Prostate gland (tissue), 2 donors: Measurements from ENCODE around the gene CELF3. TPM values are rescaled to one million over a fixed set of nuclear protein-coding genes. Genes with fewer than 3 reads are reported as not detected.

Source experiments
- DNase-seq: peaks from one replicate; pipeline ENCODE4 v3.0.0-alpha.2; 2019; ENCODE audit warnings: low spot score
- H3K27ac ChIP-seq, 2 donors: fragments of 200-600 bp; sonication (generic); 2 replicates each; pipeline ENCODE4 v1.5.1; 2017 to 2019
- H3K27me3 ChIP-seq: fragments of 200-600 bp; sonication (generic); replicated peaks from 2 replicates; pipeline ENCODE4 v1.5.1; 2019; ENCODE audit not compliant: insufficient read depth
- H3K36me3 ChIP-seq, 2 donors: fragments of 200-600 bp; sonication (generic); 1 replicate in 1 of 2; 2 replicates in 1 of 2; pipeline versions ENCODE4 v1.5.1 to v1.8.1; 2017 to 2019
- H3K4me1 ChIP-seq: fragments of 200-600 bp; sonication (generic); replicated peaks from 2 replicates; pipeline ENCODE4 v1.5.1; 2019
- H3K4me3 ChIP-seq, 2 donors: fragments of 200-600 bp; sonication (generic); 2 replicates each; pipeline ENCODE4 v1.5.1; 2017 to 2019
- H3K9me3 ChIP-seq: fragments of 200-600 bp; sonication (generic); 2 replicates; pipeline ENCODE4 v1.5.1; 2017
- POLR2A ChIP-seq: fragments of 450-650 bp; IDR thresholded peaks from one replicate; pipeline ENCODE4 v1.6.1; 2016; ENCODE audit warnings: antibody characterized with exemption, mild to moderate bottlenecking
- POLR2AphosphoS5 ChIP-seq: sonication (generic); formaldehyde crosslinking; IDR thresholded peaks from one replicate; pipeline ENCODE4 v1.6.1; 2017; ENCODE audit warnings: antibody characterized with exemption
- WGBS: methylation state at CpG from one replicate; pipeline ENCODE4 v1.1.5; 2018; 5-methylcytosine and 5-hydroxymethylcytosine counted together
- intact Hi-C: fragments of 100-400 bp; cut with DNase I; formaldehyde crosslinking; loops from one replicate; pipeline ENCODE4 v1.14.2; 2022
- total RNA-seq, 2 donors: library from RNA; depleted of rRNA; stranded (reverse); fragments of >200 nt; gene quantifications; one replicate each; pipeline ENCODE4 v1.1.0, GENCODE V29; 2016
- TF ChIP-seq, protein P1 (sequence below), 4 experiments: fragments of 200-600 bp in 2 of 4; fragments of 450-650 bp in 2 of 4; sonication (generic) in 2 of 4; IDR thresholded peaks; 1 replicate in 3 of 4; 2 replicates in 1 of 4; pipeline ENCODE4 v1.5.1; 2016 to 2019; ENCODE audit warnings: antibody characterized with exemption in 4 of 4, mild to moderate bottlenecking in 2 of 4, moderate library complexity in 2 of 4

CELF3 gene
- total RNA-seq, 2 donors from 2014 or later = 0.34 TPM; not detected in 1

DNA sequence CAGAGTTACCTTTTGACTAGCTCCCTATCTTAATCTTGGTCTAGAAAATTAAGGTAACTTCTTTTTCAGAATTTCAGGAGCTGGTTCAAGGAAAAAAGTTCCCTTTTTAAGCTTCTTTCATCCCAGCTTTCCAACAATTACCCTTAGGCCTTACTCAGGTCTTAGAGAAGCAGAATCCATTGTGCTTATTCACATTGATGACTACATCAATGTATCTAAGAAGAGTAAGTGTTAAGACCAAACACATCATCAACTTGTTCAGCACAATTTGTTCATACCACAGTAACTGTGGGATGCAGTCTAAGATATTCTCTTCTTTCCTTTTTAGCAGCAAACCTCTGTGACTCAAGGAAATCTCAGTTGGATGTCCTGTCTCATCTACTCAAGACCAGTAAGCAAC is 42.6 kb upstream of the CELF3 start:
- Histone ChIP-seq H3K36me3 (no peaks in the 10 kb centered on the region), H3K4me1 (peaks cover 4% of the 10 kb centered on the region), H3K27ac (no peak overlapping the region), H3K9me3 (no peaks in the 10 kb centered on the region), H3K4me3 (no peak overlapping the region), H3K27me3 (no peaks in the 10 kb centered on the region)
- TF ChIP-seq, protein P1, sequence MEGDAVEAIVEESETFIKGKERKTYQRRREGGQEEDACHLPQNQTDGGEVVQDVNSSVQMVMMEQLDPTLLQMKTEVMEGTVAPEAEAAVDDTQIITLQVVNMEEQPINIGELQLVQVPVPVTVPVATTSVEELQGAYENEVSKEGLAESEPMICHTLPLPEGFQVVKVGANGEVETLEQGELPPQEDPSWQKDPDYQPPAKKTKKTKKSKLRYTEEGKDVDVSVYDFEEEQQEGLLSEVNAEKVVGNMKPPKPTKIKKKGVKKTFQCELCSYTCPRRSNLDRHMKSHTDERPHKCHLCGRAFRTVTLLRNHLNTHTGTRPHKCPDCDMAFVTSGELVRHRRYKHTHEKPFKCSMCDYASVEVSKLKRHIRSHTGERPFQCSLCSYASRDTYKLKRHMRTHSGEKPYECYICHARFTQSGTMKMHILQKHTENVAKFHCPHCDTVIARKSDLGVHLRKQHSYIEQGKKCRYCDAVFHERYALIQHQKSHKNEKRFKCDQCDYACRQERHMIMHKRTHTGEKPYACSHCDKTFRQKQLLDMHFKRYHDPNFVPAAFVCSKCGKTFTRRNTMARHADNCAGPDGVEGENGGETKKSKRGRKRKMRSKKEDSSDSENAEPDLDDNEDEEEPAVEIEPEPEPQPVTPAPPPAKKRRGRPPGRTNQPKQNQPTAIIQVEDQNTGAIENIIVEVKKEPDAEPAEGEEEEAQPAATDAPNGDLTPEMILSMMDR (IDR thresholded peaks at IDR 0.05) = no peak
- intact Hi-C loops = no loop called here
- DNase-seq = no peak

DNA sequence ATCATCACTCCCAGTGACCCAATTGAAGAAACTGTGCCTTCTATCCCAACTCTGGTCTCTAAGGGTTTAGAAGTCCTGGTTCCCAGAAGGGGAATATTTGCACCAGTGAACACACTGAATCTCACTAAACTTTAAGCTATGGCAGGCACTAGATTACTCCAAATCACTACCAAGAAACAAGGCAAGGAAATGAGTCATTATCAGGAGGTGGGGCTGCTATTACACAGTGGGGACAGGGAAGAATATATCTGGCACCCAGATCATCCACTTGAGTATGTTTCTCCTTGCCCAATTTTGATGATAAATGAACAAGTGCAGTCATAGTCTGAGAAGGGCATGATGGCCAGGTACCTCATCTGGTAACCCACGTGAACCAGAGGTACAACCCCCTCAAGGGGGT is 39.7 kb upstream of the CELF3 start:
- Histone ChIP-seq H3K27ac (no peak overlapping the region), H3K4me3 (no peak overlapping the region), H3K36me3 (no peaks in the 10 kb centered on the region), H3K27me3 (no peaks in the 10 kb centered on the region), H3K9me3 (no peaks in the 10 kb centered on the region), H3K4me1 (no peaks in the 10 kb centered on the region)
- intact Hi-C loops = no loop called here
- DNase-seq = no peak
- no peak for TF ChIP-seq POLR2A
- TF ChIP-seq, protein P1 (IDR thresholded peaks at IDR 0.05) = no peak
- TF ChIP-seq POLR2AphosphoS5 = no peak
- WGBS = 65% methylated on average over 1 of the region's 1 CpG

DNA sequence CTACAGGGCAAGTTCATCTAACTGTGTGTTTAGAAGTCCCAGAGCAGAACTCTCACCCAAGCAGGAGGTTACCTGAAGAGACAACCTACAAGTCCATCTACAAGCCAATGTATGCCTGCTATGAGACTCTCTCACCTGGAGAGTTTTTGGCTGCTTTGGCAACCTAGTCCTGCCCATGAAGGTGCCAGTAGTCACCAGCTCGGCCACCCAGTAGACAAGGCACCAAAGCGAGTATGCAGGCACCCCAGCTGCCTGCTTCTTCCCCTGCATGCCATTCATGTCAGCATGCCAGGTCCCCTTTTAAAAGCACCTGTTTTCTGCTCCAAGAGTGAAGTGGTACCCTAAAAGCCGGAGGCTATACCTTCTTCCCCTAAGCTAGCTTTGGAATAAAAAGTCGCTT is 24.9 kb upstream of the CELF3 start:
- no peak for DNase-seq
- intact Hi-C loops = no loop called here
- Histone ChIP-seq H3K4me3 (no peak overlapping the region), H3K27me3 (no peaks in the 10 kb centered on the region), H3K27ac (no peak overlapping the region), H3K36me3 (no peaks in the 10 kb centered on the region), H3K9me3 (no peaks in the 10 kb centered on the region), H3K4me1 (peaks cover 7% of the 10 kb centered on the region)
- no peak for TF ChIP-seq POLR2A
- no peak for TF ChIP-seq POLR2AphosphoS5
- TF ChIP-seq, protein P1 (IDR thresholded peaks at IDR 0.05) = no peak
- WGBS = 87% methylated on average over 4 of the region's 4 CpGs

DNA sequence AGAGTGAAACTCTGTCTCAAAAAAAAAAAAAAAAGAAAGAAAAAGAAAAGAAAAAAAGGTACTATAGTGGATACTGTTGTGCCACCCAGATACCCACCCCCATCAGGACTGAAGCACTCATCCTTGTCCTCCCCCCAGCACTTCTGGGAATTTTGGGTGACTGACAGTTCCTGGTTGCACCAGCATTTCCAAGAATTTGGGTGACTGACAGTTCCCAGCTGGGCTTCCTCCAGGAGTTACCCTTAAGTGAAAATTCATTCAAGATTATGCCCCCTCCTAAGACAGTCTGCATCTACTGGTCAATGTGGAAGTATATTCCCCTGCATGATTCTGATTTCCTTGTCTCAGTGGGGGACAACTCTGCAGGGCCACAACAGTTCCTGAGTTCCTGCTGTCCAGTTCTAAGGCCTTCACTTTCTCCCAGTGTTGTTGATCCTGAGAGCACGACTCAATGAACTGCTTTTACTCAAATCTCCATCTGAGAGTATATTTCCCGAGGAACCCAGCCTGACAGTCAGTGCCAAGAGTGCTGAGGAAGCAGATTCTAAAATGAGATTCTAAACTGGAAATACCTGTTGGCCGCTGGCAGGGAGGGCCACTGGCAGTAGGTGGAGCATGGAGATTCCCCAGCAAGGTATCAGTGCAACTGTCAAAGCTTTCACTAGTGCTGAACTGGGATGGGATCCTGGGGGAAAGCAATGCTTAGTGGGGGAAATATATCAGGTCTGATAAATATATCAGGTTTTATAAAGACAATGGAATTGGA is 23.2 kb upstream of the CELF3 start:
- Histone ChIP-seq H3K27ac (peak overlapping the region; percentile 50 to 75), H3K9me3 (no peaks in the 10 kb centered on the region), H3K4me3 (no peak overlapping the region), H3K4me1 (peaks cover 7% of the 10 kb centered on the region), H3K27me3 (no peaks in the 10 kb centered on the region), H3K36me3 (no peaks in the 10 kb centered on the region)
- TF ChIP-seq POLR2AphosphoS5 (peak; percentile 95), POLR2A (no peak)
- TF ChIP-seq, protein P1 (IDR thresholded peaks at IDR 0.05) = peak in 3 of 4 experiments; percentile 12 to 44 (median 29)
- peak; percentile 90 for DNase-seq
- intact Hi-C loops = no loop called here
- 42% methylated on average over 3 of the region's 3 CpGs for WGBS

DNA sequence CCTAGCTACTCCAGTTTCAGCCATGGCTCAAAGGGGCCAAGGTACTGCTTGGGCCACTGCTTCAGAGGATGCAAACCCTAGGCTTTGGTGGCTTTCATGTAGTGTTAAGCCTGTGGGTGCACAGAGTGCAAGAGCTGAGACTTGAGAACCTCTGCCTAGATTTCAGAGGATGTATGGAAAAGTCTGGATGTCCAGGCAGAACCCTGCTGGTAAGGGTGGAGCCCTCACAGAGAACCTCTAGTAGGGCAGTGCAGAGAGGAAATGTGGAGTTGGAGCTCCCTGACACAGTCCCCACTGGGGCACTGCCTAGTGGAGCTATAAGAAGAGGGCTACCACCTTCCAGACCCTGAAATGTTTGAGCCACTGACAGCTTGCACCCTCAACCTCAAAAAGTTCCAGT is 20.9 kb upstream of the CELF3 start:
- Histone ChIP-seq H3K27me3 (no peaks in the 10 kb centered on the region), H3K27ac (no peak overlapping the region), H3K9me3 (no peaks in the 10 kb centered on the region), H3K36me3 (no peaks in the 10 kb centered on the region), H3K4me1 (peaks cover 7% of the 10 kb centered on the region), H3K4me3 (no peak overlapping the region)
- TF ChIP-seq POLR2AphosphoS5 (no peak), POLR2A (no peak)
- TF ChIP-seq, protein P1 (IDR thresholded peaks at IDR 0.05) = no peak
- intact Hi-C loops = no loop called here
- no peak for DNase-seq
